ENCODE measurements around the gene ZNF583.

GRCh38 chr19:56403764-56404704, at the start of gene ZNF583:
- TF ChIP-seq CTCF (tag by site-specific recombination; IDR thresholded peaks at IDR 0.05) (0 out of 2 replicates have a peak, but pooled peaks have one; percentile 26), YY1 (tag by site-specific recombination; IDR thresholded peaks at IDR 0.05) (0 out of 2 replicates have a peak, but pooled peaks have one; percentile 52)
- TF ChIP-seq, protein P1, sequence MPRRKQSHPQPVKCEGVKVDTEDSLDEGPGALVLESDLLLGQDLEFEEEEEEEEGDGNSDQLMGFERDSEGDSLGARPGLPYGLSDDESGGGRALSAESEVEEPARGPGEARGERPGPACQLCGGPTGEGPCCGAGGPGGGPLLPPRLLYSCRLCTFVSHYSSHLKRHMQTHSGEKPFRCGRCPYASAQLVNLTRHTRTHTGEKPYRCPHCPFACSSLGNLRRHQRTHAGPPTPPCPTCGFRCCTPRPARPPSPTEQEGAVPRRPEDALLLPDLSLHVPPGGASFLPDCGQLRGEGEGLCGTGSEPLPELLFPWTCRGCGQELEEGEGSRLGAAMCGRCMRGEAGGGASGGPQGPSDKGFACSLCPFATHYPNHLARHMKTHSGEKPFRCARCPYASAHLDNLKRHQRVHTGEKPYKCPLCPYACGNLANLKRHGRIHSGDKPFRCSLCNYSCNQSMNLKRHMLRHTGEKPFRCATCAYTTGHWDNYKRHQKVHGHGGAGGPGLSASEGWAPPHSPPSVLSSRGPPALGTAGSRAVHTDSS (tag by site-specific recombination; IDR thresholded peaks at IDR 0.05) = no peak

Data from HEK293 (cell line).